Measurements from ENCODE around the gene CWC22.

DNA sequence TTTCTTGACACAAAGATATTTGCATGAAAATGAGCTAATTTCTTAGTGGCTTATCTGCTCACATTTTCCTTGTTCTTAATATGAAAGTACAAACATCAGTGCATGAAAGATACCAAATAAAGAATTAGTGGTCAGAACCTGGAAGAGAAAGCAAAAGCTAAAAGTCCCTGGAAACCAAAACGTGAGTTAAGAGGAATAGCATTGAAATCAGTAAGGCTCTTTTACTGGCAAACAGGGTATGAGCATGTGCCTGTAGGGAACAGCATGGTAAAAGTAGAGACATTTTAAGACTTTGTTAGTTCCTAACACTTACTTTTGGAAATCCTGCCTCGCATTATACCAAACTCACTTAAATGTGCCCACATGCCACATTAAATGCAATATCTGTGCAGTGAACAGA lies 31.9 kb upstream of the CWC22 start:
- TF ChIP-seq, protein P1, sequence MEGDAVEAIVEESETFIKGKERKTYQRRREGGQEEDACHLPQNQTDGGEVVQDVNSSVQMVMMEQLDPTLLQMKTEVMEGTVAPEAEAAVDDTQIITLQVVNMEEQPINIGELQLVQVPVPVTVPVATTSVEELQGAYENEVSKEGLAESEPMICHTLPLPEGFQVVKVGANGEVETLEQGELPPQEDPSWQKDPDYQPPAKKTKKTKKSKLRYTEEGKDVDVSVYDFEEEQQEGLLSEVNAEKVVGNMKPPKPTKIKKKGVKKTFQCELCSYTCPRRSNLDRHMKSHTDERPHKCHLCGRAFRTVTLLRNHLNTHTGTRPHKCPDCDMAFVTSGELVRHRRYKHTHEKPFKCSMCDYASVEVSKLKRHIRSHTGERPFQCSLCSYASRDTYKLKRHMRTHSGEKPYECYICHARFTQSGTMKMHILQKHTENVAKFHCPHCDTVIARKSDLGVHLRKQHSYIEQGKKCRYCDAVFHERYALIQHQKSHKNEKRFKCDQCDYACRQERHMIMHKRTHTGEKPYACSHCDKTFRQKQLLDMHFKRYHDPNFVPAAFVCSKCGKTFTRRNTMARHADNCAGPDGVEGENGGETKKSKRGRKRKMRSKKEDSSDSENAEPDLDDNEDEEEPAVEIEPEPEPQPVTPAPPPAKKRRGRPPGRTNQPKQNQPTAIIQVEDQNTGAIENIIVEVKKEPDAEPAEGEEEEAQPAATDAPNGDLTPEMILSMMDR (IDR thresholded peaks at IDR 0.05), result no peak
- TF ChIP-seq POLR2A (IDR thresholded peaks at IDR 0.05) (no peak), POLR2AphosphoS5 (IDR thresholded peaks at IDR 0.05) (no peak)

Data from prostate gland (tissue), 2 donors.